ENCODE data around the gene INSM1. TPM values are rescaled to one million over a fixed set of nuclear protein-coding genes. Genes with fewer than 3 reads are reported as not detected.
"Not testable (repeated sequence)": the region's sequence is repeated elsewhere in the genome, so short reads cannot be mapped to it uniquely, and the experiment has no call there.

INSM1 gene
- total and polyA plus RNA-seq, 2 experiments from 2014 or later, result 0.55 to 1.2 TPM

DNA sequence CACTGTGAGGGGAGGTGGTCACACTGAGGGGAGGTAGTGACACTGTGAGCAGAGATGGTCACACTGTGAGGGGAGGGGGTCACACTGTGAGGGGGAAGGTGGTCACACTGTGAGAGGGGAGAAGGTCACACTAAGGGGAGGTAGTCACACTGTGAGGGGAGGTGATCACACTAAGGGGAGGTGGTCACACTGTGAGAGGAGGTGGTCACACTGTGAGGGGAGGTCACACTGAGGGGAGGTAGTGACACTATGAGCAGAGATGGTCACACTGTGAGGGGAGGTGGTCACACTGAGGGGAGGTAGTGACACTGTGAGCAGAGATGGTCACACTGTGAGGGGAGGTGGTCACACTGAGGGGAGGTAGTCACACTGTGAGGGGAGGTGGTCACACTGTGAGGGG, 12.4 kb upstream of the INSM1 start:
- peaks cover 44% of the 10 kb centered on the region for H3K9me3 Mint-ChIP-seq
- not testable (repeated sequence) for H4K20me1 ChIP-seq (replicated peaks; ENCODE audit: insufficient read depth); H3K9me2 ChIP-seq (ENCODE audit: insufficient read depth); H3F3A ChIP-seq (replicated peaks; ENCODE audit: low read depth); H2AFZ ChIP-seq; ATAC-seq; H3K36me3 ChIP-seq (ENCODE audit: insufficient read depth); DNase-seq (ENCODE audit: low spot score); H3K27ac ChIP-seq (ENCODE audit: low read depth); H3K4me3 Mint-ChIP-seq; H3K4me3 ChIP-seq; H3K4me1 ChIP-seq (ENCODE audit: insufficient read depth); H3K4me1 Mint-ChIP-seq; H3K4me2 ChIP-seq; H3K27ac Mint-ChIP-seq; H3K79me2 ChIP-seq (replicated peaks; ENCODE audit: insufficient read depth)
- peaks cover 28% of the 10 kb centered on the region for H3K36me3 Mint-ChIP-seq (ENCODE audit: low read depth)
- peaks cover 12% of the 10 kb centered on the region for H3K27me3 Mint-ChIP-seq (ENCODE audit: insufficient read depth, low read depth, poor library complexity)
- H3K27me3 ChIP-seq (ENCODE audit: insufficient read depth), result peaks cover 17% of the 10 kb centered on the region

DNA sequence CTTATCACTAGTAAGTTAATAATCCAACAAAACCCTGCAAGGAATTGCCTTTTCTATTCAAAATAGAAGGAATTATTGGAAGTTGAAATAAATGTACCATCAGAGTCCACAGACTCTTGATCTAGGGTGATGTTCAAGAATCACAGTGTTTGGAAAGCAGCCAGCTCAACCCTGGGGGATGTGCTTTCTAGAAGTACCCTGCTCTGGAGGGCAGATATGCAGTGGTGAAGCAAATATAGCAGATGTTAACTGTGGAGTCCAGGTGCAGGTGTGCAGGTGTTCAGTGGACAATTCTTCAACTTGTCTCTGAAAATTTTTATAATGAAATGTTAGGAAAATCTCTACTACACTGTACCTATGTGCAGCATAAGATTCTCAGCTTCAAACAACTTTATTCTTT, 9.1 kb upstream of the INSM1 start:
- H3K27me3 Mint-ChIP-seq (ENCODE audit: insufficient read depth, low read depth, poor library complexity), result peaks cover 45% of the 10 kb centered on the region
- TF ChIP-seq, protein P1, sequence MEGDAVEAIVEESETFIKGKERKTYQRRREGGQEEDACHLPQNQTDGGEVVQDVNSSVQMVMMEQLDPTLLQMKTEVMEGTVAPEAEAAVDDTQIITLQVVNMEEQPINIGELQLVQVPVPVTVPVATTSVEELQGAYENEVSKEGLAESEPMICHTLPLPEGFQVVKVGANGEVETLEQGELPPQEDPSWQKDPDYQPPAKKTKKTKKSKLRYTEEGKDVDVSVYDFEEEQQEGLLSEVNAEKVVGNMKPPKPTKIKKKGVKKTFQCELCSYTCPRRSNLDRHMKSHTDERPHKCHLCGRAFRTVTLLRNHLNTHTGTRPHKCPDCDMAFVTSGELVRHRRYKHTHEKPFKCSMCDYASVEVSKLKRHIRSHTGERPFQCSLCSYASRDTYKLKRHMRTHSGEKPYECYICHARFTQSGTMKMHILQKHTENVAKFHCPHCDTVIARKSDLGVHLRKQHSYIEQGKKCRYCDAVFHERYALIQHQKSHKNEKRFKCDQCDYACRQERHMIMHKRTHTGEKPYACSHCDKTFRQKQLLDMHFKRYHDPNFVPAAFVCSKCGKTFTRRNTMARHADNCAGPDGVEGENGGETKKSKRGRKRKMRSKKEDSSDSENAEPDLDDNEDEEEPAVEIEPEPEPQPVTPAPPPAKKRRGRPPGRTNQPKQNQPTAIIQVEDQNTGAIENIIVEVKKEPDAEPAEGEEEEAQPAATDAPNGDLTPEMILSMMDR (conservative IDR thresholded peaks at IDR 0.05; ENCODE audit: low read depth in 2 of 2), result no peak
- TF ChIP-seq STAT1 (IDR thresholded peaks at IDR 0.05; ENCODE audit: unreplicated experiment) (no peak), ZNF114 (CRISPR knock-in tag; IDR thresholded peaks at IDR 0.05) (no peak), NANOG (IDR thresholded peaks at IDR 0.05; ENCODE audit: borderline replicate concordance) (no peak), ZNF331 (CRISPR knock-in tag; IDR thresholded peaks at IDR 0.05; ENCODE audit: low read depth) (no peak), EZH2 (IDR thresholded peaks at IDR 0.05; ENCODE audit: low read depth, unreplicated experiment) (no peak), POLR2AphosphoS5 (IDR thresholded peaks at IDR 0.05; ENCODE audit: low read depth) (no peak), JUNB (IDR thresholded peaks at IDR 0.05; ENCODE audit: unreplicated experiment) (no peak)
- TF ChIP-seq, protein P2, sequence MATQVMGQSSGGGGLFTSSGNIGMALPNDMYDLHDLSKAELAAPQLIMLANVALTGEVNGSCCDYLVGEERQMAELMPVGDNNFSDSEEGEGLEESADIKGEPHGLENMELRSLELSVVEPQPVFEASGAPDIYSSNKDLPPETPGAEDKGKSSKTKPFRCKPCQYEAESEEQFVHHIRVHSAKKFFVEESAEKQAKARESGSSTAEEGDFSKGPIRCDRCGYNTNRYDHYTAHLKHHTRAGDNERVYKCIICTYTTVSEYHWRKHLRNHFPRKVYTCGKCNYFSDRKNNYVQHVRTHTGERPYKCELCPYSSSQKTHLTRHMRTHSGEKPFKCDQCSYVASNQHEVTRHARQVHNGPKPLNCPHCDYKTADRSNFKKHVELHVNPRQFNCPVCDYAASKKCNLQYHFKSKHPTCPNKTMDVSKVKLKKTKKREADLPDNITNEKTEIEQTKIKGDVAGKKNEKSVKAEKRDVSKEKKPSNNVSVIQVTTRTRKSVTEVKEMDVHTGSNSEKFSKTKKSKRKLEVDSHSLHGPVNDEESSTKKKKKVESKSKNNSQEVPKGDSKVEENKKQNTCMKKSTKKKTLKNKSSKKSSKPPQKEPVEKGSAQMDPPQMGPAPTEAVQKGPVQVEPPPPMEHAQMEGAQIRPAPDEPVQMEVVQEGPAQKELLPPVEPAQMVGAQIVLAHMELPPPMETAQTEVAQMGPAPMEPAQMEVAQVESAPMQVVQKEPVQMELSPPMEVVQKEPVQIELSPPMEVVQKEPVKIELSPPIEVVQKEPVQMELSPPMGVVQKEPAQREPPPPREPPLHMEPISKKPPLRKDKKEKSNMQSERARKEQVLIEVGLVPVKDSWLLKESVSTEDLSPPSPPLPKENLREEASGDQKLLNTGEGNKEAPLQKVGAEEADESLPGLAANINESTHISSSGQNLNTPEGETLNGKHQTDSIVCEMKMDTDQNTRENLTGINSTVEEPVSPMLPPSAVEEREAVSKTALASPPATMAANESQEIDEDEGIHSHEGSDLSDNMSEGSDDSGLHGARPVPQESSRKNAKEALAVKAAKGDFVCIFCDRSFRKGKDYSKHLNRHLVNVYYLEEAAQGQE (IDR thresholded peaks at IDR 0.05; ENCODE audit: unreplicated experiment), result no peak
- TF ChIP-seq, protein P3, sequence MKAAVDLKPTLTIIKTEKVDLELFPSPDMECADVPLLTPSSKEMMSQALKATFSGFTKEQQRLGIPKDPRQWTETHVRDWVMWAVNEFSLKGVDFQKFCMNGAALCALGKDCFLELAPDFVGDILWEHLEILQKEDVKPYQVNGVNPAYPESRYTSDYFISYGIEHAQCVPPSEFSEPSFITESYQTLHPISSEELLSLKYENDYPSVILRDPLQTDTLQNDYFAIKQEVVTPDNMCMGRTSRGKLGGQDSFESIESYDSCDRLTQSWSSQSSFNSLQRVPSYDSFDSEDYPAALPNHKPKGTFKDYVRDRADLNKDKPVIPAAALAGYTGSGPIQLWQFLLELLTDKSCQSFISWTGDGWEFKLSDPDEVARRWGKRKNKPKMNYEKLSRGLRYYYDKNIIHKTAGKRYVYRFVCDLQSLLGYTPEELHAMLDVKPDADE (IDR thresholded peaks at IDR 0.05), result no peak

More for the DNA sequence above, 9.1 kb upstream of the INSM1 start:
- Histone ChIP-seq H3K4me3 (no peak overlapping the region), H3K27me3 (ENCODE audit: insufficient read depth) (peaks cover 50% of the 10 kb centered on the region), H3K27ac (ENCODE audit: low read depth) (no peak overlapping the region), H4K20me1 (replicated peaks; ENCODE audit: insufficient read depth) (no peaks in the 10 kb centered on the region), H3K9me2 (ENCODE audit: insufficient read depth) (no peaks in the 10 kb centered on the region), H3F3A (replicated peaks; ENCODE audit: low read depth) (peaks cover 6% of the 10 kb centered on the region), H3K79me2 (replicated peaks; ENCODE audit: insufficient read depth) (no peaks in the 10 kb centered on the region), H3K36me3 (ENCODE audit: insufficient read depth) (no peaks in the 10 kb centered on the region), H3K4me2 (no peak overlapping the region), H2AFZ (no peak overlapping the region), H3K4me1 (ENCODE audit: insufficient read depth) (peaks cover 21% of the 10 kb centered on the region)
- Mint-ChIP-seq H3K36me3 (ENCODE audit: low read depth) (peaks cover 27% of the 10 kb centered on the region), H3K4me3 (no peak overlapping the region), H3K27ac (no peak overlapping the region), H3K4me1 (peaks cover 23% of the 10 kb centered on the region), H3K9me3 (peaks cover 40% of the 10 kb centered on the region)
- DNase-seq (ENCODE audit: low spot score) (no peak), ATAC-seq (no peak)

Data from GM23338 (cell line).